Measurements from ENCODE around the gene OSCP1.
"Not testable (repeated sequence)": the region's sequence is repeated elsewhere in the genome, so short reads cannot be mapped to it uniquely, and the experiment has no call there.

Gene OSCP1, protein sequence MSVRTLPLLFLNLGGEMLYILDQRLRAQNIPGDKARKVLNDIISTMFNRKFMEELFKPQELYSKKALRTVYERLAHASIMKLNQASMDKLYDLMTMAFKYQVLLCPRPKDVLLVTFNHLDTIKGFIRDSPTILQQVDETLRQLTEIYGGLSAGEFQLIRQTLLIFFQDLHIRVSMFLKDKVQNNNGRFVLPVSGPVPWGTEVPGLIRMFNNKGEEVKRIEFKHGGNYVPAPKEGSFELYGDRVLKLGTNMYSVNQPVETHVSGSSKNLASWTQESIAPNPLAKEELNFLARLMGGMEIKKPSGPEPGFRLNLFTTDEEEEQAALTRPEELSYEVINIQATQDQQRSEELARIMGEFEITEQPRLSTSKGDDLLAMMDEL

DNA sequence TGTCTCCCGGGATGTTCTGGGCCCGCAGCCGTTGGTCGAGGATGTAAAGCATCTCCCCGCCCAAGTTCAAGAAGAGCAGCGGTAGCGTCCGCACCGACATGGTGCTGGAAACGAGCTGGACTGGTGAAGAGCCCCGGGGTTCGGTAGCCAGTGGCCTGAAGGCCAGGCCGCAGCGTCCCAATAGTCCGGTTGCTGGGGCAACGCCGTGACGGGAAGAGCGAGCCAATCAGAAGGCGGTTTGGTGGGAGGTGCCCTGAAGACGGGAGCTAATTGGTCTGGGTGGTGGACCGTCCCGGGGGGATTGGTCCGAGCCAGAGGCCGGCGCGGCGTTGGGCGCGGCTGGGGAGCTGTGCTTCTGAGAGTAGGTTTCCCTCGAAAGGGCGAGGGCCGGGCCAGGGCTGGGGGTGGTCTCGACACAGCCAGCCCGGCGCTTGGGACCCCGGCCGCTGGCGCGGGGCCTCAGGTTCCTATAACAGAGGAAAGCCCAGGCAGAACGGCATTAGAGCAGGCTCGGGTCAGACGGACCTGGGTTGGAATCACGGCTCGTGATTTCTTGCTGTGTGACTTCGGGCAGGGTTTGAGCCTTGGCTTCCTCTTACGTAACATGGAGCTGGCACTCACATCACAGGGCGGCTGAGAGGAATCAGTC, at the start of gene OSCP1:
OSCP1 (minus strand) TSS at position 182 of the 649 bp plus-strand sequence; CDS start at position 100, 82 bp downstream.
- in situ Hi-C loops (cut with HindIII; ENCODE audit: low sequenced_read_pairs): no loop called here
- peak within 1 kb of the TSS; percentile 75 for H3K4me3 ChIP-seq (ENCODE audit: low read depth, low read length)

DNA sequence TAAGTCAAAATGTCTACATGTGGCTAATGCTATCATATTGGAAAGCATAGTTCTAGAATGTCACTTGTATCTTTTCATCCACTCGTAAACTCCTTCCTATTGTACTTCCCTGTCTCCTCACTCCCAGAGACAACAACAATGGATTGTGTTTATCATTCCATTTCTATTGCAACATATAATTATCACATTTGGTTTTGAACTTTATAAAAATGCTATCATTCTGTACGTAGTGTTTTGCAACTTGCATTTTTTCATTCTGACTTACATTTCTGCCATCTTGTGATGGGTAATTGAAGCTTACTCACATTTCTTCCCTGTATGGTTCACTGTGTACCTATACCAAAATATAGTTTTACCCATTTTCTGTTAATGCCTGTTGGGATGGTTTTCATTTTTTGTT, 47.0 kb upstream of the OSCP1 start:
- TF ChIP-seq, protein P1, sequence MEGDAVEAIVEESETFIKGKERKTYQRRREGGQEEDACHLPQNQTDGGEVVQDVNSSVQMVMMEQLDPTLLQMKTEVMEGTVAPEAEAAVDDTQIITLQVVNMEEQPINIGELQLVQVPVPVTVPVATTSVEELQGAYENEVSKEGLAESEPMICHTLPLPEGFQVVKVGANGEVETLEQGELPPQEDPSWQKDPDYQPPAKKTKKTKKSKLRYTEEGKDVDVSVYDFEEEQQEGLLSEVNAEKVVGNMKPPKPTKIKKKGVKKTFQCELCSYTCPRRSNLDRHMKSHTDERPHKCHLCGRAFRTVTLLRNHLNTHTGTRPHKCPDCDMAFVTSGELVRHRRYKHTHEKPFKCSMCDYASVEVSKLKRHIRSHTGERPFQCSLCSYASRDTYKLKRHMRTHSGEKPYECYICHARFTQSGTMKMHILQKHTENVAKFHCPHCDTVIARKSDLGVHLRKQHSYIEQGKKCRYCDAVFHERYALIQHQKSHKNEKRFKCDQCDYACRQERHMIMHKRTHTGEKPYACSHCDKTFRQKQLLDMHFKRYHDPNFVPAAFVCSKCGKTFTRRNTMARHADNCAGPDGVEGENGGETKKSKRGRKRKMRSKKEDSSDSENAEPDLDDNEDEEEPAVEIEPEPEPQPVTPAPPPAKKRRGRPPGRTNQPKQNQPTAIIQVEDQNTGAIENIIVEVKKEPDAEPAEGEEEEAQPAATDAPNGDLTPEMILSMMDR (IDR thresholded peaks at IDR 0.05; ENCODE audit: low read depth, low read length): no peak
- DNase-seq (ENCODE audit: low read depth, low spot score): no peak
- H3K4me3 ChIP-seq (ENCODE audit: low read depth, low read length): no peak overlapping the region
- in situ Hi-C loops (cut with HindIII; ENCODE audit: low sequenced_read_pairs): no loop called here

More for the DNA sequence above, at the start of gene OSCP1:
- DNase-seq (ENCODE audit: low read depth, low spot score): peak; percentile 96
- TF ChIP-seq, protein P1 (IDR thresholded peaks at IDR 0.05; ENCODE audit: low read depth, low read length): no peak

DNA sequence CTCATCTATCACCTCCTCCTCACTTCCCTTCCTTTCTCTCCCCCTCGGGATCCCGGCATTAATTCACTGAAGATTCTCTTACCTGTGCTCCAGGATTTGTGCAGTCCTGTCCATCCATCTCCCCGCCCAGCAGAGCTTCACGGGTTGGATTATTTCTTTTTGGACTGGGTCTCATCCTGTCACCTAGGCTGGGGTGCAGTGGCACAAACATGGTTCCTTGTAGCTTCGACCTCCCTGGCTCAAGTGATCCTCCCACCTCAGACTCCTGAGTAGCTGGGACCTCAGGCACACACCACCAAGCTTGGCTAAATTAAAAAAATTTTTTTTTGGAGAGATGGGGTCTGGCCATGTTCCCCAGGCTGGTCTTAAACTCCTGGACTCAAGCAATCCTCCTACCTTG, 44.7 kb upstream of the OSCP1 start:
- in situ Hi-C loops (cut with HindIII; ENCODE audit: low sequenced_read_pairs): no loop called here
- TF ChIP-seq, protein P1 (IDR thresholded peaks at IDR 0.05; ENCODE audit: low read depth, low read length): no peak
- H3K4me3 ChIP-seq (ENCODE audit: low read depth, low read length): no peak overlapping the region
- no peak for DNase-seq (ENCODE audit: low read depth, low spot score)

DNA sequence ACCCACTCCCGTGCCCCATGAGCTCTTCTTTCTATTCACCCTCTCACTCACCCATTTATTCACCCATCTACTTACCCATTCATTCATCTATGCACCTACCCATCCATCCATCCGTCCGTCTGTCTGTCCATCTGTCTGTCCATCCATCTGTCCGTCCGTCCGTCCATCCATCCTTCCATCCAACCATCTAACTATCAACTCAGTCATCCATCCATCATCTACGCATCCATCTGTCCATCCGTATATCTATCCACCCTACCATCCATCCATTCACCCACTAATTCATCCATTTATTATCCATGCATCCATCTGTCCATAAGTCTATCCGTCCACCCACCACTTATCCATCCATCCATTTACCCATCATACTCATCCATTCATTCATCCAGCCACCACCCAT, 43.3 kb upstream of the OSCP1 start:
- DNase-seq (ENCODE audit: low read depth, low spot score): no peak
- TF ChIP-seq, protein P1 (IDR thresholded peaks at IDR 0.05; ENCODE audit: low read depth, low read length): no peak
- H3K4me3 ChIP-seq (ENCODE audit: low read depth, low read length): no peak overlapping the region
- in situ Hi-C loops (cut with HindIII; ENCODE audit: low sequenced_read_pairs): no loop called here

DNA sequence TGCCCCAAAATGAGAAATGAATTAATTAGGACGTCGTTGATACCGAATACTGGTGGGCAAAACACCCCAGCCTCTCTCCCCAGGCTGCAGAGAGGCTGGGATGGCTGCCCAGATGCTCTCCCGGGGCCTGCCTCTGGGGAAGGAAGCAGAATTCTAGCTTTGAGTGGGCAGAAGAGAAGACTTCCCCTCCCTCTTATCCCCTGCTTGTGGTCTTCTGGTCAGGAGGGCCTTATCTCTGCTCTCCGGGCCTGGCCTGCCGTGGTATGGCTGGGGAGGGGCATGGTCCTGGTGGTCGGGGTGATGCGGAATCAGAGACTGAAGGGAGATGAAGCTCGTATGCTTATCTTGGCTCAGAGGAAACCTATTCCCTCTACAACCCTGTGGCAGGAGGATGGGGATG, 42.2 kb upstream of the OSCP1 start:
- DNase-seq (ENCODE audit: low read depth, low spot score): no peak
- in situ Hi-C loops (cut with HindIII; ENCODE audit: low sequenced_read_pairs): no loop called here
- H3K4me3 ChIP-seq (ENCODE audit: low read depth, low read length): no peak overlapping the region
- TF ChIP-seq, protein P1 (IDR thresholded peaks at IDR 0.05; ENCODE audit: low read depth, low read length): no peak

DNA sequence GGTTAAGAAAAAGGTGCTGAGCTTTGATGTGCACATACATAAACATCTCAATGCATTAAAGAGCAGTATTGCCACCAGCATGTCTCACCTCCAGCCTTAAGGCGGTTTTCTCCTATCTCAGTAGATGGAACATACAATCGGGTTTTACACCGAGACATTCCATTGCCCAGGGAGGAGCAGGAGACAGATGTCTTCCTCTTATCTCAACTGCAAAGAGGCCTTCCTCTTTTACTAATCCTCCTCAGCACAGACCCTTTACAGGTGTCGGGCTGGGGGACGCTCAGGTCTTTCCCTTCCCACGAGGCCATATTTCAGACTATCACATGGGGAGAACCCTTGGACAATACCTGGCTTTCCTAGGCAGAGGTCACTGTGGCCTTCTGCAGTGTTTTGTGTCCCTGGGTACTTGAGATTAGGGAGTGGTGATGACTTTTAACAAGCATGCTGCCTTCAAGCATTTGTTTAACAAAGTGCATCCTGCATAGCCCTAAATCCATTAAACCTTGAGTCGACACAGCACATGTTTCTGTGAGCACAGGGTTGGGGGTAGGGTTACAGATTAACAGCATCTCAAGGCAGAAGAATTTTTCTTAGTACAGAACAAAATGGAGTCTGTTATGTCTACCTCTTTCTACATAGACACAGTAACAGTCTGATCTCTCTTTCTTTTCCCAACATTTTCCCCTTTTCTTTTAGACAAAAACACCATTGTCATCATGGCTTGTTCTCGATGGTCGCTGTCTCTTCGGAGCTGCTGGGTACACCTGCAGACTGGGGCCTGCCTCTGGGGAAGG, 39.2 kb upstream of the OSCP1 start:
- in situ Hi-C loops (cut with HindIII; ENCODE audit: low sequenced_read_pairs); DNase-seq (ENCODE audit: low read depth, low spot score); H3K4me3 ChIP-seq (ENCODE audit: low read depth, low read length): not testable (repeated sequence)
